NCI-H1694 treated with DMSO at 0.1 percent for 48 hours (cell line): ENCODE results near the gene STEAP3.

ENCODE experiments used
- DNase-seq: peaks from one replicate; lab custom pipeline; 2025; lab: John Stamatoyannopoulos, UW

The STEAP3 gene

DNA sequence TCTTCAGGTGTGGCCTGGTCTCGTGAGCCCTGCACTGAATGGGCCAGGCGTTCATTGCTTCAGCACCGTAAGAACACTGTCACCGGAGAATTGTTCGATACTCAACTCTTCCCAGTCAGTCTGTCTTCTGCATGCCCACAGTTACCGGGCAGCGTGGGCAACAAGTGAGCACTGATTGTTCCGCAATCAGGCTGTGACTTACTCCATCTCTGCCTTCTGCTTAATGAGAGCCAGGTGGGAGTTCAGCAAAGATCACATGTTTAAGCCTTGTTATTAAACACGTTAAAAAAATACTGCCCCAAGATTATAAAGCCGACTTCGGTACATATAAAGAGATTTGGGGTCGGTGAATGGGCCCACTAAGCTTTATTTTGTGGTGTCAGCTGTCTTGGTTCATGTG is 3.7 kb downstream of the STEAP3 start:
- DNase-seq, result no peak

DNA sequence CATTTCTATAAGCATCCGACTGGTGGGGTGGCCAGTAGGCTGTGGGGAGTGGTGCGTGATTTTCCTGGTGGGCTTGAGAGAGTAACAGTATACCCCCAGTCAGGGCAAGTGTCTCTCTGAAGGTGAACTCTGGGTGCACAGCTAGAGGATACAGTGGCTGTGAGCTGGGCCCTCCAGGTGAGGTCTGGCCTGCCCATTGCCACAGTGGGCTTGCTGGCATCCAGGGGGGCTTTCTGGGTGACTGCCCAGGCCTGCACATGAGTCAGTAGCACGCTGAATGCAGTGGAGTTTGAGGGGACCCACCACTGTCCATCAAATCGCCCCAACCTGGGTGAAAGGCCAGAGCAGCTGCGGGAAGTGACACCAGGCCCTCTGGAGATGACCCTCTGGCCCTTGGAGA is 4.5 kb downstream of the STEAP3 start:
- no peak for DNase-seq

DNA sequence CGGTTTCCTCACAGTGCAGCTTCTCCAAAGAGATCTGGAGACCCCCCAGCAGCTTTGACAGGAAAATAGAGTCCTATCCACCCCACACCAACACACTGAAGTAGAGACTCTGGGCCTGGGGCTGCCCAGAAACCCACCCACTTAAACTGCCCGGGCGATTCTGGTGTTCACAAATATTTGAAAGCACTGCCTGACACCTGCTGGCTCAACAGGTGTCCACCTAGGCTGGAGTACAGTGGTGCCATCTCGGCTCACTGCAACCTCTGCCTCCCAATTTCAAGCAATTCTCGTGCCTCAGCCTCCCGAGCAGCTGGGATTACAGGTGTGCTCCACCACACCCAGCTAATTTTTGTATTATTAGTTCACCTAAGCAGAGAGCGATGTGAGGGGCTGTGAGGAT is 5.3 kb downstream of the STEAP3 start:
- no peak for DNase-seq

DNA sequence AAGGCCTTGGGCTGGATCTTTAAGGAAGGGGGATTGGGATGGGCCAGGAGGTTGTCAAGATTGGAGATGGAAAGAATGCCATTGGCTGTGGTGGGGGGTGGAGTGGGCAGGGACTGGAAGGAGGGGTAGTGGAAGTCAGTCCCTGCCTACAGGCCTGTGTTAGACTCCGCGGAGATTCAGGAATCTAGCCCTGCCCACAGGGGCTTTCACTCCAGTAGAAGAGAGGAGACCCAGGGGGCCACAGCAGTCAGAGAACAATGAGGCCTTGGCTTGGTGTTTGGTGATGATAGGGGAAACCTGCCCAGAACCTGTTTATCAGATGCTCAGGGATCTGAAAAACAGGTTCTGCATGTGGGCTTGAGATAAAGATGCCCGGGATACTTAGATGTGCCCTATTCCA is 6.1 kb downstream of the STEAP3 start:
- DNase-seq, result no peak

DNA sequence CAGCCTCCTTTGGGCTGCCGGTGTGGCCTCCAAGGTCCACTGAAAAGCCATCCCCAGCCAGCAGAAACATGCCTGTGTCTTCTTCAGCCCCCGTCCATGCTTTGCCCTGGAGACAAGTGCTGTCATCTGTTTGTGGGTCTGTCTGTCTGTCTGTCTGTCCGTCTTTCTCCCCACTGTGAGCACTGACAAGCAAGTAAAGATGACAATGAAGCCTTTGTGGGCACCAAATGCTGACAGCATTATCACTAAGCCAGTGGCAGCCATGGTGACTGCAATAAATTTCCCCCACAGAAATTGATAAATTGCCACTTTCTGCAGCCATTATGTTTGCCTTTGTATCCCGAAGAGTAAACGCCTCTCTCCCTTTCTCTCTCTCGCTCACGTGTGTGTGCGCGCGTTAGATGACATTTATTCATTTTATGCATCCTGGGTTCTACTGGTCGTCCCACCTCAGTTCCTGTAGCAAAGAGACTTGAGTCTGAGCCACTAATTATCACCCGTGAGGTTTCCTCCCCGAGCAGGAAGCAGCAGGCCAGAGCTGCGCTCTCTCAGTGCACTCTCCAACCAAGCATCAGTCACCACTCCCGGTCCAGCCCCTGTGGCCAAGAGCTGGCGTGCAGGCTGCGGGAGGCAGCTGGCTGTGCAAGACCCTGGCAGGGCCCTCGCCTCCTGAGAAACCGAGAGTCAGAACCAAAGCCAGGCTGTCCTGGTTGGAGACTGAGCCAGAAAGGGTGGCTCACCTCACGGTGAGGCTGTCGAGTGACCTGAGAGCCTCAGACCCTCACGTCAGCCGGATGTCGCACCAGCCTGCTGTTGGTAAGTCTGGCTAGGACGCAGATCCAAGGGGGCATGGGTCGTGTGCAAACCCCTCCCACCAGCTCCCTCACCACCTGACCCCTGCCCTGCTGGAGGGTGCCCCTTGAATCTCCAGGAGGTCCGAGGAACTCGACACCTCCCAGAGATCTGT is 6.9 kb downstream of the STEAP3 start:
- no peak for DNase-seq

DNA sequence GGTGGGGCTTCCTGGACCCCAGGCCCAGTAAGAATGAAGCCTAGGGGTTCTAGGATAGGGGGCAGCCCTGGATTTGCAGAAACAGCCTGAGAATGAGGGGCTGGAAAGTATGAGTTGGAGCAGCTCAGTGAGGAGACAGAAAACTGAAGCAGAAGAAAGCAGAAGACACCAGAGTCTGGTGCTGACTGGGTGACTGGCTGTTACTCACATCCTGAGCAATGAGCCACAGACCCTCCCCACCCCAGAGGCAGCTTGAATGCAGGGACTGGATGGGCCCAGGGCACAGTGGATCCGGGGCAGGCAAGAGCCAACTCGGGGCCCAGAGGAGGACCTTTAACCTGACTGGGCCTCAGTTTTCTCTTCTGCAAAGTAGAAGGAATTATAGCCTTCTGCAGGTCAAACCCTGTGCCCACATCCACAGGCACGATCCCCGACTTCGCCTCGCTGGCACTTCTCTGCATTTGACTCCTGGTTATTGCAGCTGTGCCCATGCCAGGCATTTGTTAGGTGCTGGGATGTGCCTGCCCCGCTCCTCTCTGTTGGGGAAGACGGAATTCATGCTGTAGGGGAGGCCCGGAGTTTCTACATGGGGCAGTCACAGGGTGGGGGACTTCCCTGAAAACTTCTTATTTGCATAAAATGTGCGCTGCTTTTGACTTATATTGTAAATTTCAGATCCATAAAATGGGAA is 8.5 kb downstream of the STEAP3 start:
- no peak for DNase-seq

DNA sequence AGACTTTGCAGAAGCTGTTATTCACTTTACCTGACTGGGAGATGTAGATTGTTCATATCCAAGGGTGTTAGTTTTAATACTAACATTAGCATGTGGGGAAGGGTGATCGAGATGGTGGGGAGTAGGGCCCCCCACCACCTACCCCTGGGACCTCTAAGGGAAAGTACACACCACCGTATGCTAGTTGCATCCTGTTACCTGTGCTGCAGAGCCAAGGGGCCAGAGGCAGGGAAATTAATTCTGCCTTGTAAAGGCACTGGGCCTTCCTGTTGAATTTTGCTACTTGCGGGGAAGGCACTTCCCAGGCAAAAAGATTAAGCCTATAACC is 9.0 kb downstream of the STEAP3 start:
- DNase-seq, result no peak

DNA sequence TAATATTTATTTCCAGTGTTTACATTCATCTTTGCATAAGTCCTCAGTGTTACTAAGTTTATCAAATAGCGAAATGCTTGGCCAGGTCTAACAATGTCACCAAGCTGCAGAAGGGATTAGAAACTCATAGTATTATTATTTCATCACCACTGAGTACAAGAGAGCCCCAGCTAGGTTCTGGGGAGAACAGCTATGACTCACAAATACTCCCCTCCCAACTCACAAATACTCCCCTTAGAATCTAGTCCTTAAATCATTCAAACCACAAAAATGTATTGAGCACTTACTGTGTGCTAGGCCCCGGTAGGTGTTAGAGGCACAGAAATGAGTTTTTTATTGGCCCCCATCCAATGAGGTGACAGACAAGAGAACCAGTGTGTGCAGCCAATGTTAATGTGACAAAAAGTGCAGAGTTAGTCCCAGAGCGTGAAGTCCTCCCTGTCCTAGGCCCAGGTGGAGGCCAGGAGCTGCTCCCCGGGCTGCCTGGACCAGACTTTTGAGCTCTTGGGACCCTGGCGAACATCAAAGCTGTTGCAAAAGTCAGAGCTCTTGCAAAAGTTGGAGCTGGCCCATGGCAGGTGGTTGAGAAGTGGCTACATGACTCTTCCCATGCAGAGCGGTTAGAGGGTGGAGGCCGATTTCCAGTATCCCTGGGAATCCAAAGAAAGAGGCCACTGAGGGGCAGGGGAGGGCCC is 9.8 kb downstream of the STEAP3 start:
- DNase-seq, result no peak

DNA sequence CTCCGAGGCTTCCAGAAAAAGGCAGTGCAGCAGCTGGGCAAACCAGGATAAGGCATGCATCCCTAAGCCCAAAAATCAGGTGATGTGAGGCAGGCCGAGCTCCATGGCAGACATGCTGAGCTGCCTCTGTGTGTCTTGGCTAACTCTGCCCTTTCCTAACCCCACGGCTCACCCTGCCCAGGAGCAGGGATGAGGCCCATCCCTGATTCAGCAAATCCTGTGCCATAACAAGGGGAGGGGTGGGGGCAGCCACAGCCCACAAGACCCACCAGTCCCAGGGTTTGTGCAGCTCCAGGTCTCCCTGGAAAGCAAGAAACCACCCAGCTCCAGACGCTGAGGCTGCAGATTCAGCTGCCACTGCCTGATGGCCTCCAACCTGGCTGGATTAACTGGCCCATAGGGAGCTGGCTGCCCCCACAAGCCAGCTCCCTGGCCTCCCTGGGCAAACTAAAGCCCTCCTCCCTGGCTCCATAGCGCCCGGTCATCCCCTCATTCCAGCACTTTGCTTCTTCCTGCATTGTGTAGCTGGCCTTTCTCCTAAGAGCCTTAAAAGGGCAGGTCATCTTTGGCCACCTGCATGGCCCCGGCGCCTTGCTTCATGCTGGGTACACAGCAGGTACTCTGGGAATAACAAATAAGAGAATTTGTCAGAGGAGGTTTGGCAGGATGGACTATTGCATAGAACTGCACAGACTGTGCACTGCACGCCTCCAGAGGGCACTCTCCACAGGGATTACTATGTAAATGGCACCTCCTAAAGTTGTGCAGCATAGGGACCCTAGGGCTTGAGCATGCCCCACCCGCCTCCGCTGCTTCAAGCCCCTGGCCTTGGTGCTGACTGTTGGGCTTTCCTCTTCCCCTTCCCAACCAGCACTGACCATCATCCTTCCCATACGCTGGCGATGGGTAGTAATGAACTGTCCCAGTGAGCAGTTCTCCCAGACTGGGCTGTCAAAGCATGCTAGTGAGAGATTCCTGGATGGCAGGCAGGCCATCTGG is 10.7 kb downstream of the STEAP3 start:
- peak; percentile 53 for DNase-seq

DNA sequence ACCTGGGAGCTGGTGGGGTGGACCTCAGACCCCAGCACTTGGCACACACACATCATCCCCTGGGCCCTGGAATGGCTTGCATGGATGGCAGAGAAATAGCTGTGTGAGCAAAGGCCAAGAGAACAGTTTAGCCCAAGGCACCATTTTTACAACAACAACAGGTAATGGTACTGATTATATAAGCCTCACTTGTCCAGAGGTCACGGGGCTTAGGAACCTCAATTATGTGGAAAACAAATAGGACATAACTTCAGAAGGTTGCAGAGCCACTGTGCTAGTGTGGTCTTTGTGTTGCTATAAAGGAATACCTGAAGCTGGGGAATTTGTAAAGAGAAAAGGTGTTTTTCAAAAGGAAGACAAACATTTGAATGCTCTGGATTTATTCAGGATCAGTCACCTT is 13.2 kb downstream of the STEAP3 start:
- DNase-seq, result no peak

DNA sequence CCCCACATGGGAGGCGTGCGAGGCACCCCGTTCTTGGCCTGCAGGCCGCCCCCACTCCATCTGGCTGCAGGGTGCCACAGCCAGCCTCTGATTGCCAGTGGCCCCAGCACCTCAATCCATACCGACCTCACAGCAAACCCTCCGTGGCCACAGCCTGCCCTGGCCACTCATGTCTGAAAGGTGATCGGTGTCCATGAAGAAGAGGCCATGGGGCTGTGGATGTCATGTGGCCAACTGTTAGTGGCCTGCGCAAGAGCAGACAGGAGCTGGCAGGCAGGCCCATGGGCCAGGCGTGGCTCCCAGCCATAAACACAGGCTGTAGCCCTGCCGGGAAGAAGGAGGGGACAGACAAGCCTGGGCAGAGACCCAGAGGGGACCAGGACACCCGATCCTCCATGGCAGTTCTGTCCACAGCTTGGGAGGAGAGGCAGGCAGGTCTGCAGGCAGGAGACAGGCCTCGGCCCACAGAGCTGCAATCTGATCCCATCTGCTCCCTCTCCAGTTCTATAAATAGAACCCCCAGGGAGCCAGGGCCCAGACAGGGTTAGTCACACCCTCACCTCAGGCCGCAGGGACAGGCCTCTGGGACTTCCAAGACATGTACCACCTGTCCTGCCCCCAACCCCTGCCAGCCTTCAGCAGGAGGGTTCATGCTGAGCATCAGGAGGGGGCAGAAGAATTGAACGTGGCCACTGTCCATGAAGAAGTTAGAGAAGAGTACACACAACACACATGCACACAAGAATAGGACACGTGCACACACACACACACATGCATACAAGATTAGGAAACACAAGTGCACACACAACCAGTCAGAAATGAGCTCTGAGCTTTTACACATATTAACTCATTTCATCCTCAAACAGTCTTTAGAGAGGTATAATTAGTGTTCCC is 16.9 kb downstream of the STEAP3 start:
- DNase-seq, result peak; percentile 70

DNA sequence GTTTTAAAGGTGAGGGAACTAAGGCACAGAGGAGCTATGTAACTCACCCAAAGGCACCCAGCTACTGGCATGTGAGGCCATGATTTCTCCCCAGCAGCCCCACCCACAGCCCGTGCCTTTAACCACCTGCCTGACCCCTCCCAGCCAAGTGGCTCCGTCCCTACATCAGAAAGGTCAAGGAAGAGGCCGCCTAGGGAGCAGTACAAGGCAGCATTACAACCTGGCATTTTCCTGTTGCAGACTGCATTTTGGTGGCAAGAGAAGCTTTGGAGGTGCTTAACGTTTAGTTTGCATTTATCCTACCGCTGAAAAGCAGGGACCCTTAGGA is 17.5 kb downstream of the STEAP3 start:
- DNase-seq, result no peak

DNA sequence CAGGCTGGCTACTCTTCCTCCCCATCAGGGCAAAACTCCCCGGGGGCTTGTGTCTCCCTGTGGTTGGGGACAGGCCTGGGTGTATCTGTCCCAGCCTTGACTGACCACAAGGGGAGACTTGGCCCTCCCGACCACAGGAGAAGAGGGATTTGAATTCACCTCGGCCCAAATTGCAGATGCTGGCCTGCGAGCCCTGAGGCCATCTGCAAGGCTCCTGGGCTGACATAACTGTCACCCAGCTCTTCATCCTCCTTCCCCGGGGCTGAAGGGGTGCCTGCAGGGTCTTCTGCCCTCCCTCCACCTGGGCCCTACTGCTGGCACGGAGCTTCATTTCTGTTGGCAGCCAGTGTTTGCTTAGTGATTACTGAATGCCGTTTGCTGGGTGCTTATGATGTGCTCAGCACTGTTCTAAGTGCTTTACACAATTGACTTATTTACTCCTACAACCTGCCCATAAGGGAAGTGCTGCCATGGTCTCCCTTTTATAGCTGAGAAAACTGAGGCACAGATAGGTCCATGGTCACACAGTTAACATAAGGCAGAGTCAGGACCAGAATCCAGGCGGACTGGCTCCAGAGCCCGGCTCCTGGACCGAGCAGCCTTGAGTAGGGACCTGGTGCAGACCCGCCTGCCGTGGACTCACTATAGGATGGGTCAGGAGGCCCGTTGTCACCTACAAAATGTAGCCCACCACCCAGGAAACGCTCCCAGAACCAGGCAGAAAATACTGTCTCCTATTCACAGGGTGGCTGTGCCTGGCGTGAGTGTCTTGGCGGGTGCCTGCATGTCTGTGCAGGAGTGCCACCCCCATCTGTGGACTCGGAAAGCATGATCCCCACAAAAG is 18.9 kb downstream of the STEAP3 start:
- DNase-seq, result no peak

DNA sequence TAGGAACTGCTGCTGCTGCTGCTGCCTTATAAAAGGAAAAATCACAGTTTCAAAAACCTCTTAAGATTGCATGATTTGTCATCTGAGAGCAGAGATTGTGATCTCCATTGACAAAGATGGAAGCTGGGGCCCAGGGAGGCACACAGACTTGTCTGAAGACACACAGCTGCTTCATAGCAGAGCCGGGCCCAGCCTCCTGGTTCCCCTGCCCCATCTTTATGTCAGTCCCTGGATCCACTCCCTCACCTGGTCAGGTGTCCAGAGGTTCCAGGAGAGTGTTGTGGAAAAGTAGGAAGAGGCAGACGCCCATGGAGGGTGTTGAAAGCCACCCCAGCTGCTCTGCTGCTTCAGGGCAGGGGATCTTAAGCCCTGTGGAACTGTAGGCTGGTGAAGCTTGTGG is 20.0 kb downstream of the STEAP3 start:
- no peak for DNase-seq

DNA sequence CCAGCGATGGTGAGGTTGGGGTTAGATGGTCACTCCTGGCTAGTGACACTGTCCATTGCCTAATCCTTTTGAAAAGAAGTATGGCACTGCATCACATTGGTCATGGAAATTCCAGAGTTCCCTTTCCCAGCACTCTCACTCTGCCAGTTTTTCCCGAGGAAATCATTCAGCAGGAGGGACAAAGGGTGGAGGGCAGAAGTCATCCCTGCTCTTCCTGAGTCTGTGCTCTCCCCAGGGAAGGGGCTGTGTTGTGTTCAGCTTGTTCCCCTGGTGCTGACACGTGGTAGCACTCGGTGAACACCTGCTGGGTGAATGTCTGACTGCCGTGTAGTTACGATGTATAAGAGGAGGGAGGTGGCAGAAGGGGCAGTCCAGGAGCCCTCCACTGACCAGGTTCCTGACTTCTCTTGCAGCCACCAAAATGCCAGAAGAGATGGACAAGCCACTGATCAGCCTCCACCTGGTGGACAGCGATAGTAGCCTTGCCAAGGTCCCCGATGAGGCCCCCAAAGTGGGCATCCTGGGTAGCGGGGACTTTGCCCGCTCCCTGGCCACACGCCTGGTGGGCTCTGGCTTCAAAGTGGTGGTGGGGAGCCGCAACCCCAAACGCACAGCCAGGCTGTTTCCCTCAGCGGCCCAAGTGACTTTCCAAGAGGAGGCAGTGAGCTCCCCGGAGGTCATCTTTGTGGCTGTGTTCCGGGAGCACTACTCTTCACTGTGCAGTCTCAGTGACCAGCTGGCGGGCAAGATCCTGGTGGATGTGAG is 21.6 kb downstream of the STEAP3 start:
- DNase-seq, result no peak

DNA sequence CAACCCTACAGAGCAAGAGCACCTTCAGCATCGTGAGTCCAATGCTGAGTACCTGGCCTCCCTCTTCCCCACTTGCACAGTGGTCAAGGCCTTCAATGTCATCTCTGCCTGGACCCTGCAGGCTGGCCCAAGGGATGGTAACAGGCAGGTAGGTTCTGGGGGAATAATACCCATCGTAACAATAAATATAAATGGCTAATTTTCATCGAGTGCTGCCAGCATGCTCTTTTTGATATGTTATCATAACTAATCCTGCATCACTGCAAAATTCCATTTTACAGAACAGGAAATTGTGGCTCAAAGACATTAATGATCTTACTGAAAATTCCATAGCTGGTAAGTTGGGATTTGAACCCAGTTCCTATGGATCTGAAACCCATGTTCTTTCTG is 22.2 kb downstream of the STEAP3 start:
- DNase-seq, result no peak

DNA sequence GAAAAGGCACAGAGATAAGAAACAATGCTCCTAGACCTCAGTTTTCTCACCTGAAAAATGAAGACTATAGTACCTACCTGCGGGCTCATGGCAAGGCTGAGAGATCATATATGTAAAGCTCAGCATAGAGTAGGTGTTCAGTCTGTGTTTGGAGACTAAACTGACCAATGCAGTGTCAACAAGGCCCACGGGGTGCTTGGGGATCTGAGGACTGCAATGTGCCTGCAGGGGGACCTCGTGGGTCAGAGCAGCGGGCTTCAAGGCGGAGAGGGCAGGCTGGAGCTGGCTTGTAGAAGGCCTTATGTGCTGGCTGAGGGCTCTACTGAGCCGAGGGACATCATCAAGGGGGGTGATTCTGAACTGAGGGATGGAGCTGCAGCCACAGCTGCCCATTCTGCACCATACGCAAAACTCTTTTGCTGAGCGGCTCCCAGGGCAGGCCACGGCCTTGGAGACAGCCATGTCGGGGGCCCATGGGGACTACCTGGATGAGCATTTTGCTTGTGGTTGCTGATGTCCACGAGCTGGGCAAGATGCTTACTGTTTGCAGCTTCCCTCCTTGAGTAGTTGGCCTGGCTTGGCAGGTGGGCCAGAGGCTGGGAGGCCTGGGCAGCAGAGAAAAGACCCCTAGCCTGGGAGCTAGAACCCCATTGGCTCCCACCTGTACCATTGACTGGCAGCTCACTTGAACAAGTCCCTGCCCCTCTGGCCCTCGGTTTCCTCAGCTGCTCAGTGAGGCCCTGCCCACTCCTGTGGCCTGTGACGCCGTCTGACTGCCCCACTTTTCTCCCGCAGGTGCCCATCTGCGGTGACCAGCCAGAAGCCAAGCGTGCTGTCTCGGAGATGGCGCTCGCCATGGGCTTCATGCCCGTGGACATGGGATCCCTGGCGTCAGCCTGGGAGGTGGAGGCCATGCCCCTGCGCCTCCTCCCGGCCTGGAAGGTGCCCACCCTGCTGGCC is 23.5 kb downstream of the STEAP3 start:
- no peak for DNase-seq

DNA sequence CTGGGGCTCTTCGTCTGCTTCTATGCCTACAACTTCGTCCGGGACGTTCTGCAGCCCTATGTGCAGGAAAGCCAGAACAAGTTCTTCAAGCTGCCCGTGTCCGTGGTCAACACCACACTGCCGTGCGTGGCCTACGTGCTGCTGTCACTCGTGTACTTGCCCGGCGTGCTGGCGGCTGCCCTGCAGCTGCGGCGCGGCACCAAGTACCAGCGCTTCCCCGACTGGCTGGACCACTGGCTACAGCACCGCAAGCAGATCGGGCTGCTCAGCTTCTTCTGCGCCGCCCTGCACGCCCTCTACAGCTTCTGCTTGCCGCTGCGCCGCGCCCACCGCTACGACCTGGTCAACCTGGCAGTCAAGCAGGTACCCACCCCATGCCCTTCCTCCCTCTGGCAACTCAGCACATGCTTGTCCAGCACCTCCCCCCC is 24.2 kb downstream of the STEAP3 start:
- DNase-seq, result no peak
